HL-60/S4 treated with retinoic acid at 250 ng/mL for 4 days and 3 days (cell line): ENCODE data around the gene RIBC1.
"Not testable (repeated sequence)": the region's sequence is repeated elsewhere in the genome, so short reads cannot be mapped to it uniquely, and the experiment has no call there.

Experiments used
- in situ Hi-C: fragments of 300-500 bp; cut with MboI; formaldehyde crosslinking; loops from 2 replicates; pipeline ENCODE4 v1.7.0; 2022; ENCODE audit warnings: low sequenced_read_pairs

The RIBC1 gene

DNA sequence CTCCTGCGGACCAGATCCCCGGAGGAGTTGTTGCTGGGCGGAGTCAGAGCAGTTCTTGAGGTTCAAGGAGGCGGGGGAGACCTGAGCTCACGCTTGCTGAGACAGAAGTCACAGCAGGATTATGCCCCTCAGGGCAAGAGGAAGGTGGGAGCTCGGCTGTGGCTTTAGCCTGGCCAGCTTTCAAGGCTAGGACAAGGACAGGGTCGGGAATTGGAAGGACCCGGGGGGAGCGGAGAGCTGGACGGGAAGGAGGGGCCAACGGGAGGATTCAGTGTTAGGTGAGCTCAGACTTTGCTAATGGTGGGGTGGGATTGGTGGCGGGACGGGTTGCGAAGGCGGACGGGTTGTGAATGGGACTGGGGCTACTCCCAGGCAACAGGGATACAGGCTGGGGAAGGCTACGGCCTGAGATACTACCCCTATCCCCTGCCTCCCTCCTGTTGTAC, at the start of gene RIBC1:
TSS of gene RIBC1 (plus strand) at position 13 of the 446 bp plus-strand sequence. CDS start 3,404 bp downstream, outside the sequence.
- in situ Hi-C loops, result no loop called here

- in situ Hi-C loops, result no loop called here
These were observed 49.4 kb upstream of the RIBC1 start for GRCh38 chrX:53373307-53373706.

DNA sequence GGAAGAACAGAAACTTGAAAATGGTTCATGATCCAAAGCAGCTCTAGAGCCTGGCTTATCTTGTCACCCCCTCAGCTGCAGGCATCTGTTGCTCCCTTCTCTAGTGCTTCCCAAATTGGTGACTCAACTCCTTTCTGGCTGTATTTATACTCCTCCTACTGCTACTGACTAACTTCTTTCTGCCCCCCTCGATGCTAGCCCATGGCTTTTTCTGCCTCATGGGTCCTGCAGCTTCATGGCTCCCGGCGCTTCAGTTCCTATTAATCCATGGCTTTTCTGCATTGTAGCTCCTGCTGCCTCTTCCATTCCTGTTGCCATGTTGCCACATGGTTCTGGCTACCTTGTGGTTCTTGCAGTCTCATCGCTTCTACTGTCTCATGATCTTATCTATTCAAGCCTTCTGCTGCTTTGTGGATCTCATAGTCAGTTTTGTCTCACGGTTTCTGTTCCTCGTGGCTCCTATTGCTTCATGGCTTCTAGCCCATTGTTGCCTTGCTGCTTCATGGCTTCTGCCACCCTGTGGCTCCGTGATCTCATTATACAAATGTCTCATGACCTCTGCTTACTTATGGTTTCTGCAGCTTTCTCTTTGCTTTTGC, 48.4 kb upstream of the RIBC1 start:
- in situ Hi-C loops, result no loop called here

DNA sequence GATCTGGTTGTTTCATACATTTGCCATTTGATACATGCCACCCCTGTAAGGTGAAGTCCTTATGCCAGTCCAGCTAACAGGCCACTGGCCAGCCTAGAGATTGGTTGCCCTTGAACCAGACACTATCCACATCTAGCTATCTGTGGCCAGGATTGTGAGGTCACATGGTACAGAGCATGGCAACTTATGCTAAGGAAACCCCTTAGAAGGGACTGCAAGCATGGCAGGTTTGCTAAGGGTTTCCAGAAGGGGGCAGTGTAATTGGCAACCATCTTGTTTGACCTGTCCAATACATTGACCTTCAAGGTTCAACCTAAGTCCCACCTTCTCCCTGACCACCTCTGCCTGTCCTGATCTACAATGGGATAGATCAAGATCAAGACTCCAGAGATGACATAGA, 47.8 kb upstream of the RIBC1 start:
- in situ Hi-C loops, result no loop called here

DNA sequence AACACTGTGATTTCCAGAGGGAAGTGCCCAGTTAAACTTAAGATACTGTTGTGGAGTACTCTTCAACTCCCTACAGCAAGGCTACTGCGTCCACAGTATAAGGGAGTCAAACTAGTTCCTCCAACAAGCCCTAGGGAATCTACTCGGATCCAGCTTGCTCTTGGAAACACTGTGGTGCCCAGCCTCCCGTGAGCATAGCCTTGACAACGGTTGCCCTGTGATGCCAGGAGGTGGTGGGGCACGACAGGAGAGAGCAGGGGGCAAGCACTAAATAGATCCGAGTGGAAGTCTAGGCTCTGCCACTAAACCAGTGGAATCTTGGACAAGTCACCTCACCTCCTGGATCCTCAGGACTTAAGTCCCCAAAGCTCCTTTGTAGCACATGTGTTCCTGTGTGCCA, 45.8 kb upstream of the RIBC1 start:
- in situ Hi-C loops, result no loop called here

DNA sequence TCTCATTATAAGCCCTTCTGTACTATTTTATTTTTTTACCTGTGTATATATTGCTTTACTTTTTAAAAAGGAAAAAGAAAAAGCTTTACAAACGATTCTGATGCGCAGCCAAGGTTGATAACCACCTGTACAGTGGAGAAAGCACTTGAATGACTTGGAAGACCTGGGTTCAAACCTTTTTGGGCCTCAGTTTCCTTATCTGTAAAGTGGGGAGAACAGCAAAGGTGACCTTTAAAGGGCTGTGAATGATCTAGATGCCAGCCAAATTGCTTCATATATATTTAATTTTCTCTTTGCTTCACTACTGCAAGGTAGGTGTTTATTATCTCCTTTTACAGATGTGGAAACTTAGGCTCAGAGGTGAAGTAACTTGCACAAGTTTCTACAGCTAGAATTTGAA, 45.2 kb upstream of the RIBC1 start:
- in situ Hi-C loops, result no loop called here

- in situ Hi-C loops, result no loop called here
These were observed 43.5 kb upstream of the RIBC1 start for GRCh38 chrX:53379008-53379710.

DNA sequence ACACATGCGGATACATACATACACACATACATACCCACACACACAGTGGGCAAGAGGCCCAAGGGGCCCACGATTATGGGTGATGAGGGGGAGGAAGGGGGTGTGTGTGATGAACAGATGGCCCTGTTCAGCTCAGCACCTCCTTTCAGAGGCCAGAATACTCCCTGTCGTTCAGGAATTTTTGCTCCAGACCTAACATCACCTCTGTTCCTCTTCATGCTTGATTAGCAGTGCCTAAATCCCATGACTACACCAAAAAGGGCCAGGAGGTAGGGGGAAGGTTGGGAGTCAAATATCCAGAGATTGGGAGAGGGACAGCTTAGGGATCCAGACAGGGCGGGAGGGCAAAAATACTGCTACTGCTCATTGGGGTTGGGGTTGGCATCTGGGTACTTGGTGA, 42.9 kb upstream of the RIBC1 start:
- in situ Hi-C loops, result no loop called here

- in situ Hi-C loops, result no loop called here
These were observed 39.1 kb upstream of the RIBC1 start for GRCh38 chrX:53383376-53384076.

DNA sequence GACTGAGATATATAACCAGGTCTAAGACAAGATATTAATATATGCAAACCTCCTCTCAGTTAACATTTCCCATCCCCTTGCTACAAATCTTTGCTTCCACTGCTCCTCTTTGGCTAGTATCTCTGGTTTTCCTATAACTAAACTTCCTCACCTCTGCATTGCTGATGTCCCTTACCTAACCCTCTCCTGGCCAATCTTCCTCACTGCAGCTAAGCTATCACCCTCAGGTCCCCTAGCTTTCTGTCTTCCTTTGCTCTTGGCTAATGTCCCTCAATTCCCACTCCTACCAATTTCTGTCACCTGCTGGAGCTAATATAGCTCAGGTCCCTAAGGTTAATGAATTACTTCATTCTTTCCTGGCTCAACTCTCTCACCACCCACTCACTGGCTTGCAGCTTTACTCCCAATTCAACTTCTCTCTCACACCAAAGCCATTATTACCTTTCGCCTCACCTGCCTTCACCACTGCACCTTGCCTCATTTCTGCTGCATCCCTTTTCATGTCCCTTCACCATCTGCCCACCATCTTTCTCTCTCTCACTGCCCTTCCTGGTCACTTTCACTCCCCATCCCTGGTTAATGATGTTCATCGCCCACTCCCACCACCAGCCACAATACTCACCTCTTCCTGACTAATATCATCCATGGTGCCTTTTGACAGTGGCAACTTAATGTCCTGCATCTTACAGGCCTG, 26.9 kb upstream of the RIBC1 start:
- in situ Hi-C loops, result no loop called here

DNA sequence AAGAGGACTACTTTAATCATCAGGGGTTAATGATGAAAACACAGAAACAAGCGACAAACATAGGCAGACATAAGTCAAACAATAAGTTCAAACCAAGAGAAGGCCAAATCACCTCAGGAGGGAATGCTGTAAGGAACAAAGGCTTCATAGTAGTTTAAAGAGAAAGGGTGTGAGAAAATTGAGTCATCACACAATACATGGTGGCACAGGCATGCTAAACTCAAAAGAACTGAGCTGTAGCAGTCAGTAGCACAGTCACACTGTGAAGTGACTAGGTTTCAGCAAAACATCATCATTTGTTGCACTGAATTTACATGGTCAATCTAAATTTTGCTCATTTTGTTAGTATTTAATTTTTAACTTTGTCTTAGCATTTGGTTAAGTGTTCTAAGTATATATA, 24.5 kb upstream of the RIBC1 start:
- in situ Hi-C loops, result no loop called here

GRCh38 chrX:53403535-53403934, 19.1 kb upstream of the RIBC1 start:
- in situ Hi-C loops, result no loop called here

DNA sequence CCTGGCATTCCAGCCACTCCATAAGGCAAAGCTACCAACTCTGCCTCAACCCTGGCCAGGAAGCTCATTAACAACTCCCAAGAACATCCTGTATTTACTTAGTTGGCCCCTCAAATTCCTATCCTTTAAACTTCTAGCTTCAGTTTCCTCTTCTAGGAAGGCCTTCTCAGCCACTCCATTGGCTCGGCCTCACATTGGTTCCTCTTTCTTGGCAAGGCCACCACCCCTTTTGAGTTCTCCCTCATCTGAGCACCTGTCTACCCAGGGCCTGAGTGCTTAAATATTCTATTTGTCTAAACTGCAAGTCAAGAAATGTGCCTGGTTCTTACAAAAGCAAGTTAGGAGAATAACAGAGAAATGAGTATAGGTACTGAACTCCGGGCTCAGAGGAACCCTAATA, 10.2 kb upstream of the RIBC1 start:
- in situ Hi-C loops, result no loop called here

DNA sequence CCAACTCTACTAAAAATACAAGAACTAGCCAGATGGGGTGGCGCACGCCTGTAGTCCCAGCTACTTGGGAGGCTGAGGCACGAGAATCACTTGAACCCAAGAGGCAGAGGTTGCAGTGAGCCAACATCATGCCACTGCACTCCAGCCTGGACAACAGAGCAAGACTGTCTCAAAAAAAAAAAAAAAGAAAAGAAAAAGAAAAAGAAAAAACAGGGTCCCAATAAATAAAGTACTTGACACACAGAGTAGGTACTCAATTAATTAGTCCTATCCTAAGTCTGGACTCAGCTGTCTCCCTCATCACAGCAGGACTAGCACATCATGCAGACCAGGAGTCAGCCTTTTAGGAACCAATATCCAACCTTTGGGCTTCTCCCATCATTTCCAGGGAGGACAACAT, 2.3 kb upstream of the RIBC1 start:
- in situ Hi-C loops, result not testable (repeated sequence)

DNA sequence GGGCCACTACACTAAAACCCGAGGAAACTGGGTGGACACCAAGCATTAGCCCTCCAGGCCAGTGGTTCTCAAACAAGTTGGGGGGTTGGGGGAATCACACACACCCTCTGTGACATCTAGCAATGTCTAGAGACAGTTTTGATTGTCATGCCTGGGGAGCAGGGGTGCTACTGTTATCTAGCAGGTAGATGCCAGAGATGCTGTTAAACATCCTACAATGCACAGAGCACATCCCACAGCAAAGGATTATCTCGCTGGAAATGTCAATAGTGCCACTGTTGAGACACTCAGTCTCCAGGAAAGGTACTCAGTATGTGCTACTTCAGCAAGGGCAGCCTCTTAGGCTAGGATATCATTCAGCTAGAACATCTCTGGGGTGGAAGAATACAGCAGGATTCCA, 1.5 kb upstream of the RIBC1 start:
- in situ Hi-C loops, result no loop called here

DNA sequence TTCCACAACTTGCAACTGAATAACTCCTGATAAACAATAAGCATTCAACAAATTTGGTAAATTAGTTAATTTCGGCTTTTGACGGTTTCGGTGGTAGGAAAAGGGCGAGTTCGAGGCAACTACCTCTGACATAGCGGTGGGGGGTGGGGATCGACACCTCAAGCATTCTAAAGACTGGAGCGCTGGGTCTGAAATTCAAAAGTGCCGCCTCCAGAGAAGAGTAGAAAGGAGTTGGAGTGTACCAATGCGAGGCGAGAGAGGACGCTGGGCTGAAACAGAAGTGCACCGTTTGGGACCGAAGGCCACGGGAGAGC, 944 bp upstream of the RIBC1 start:
- in situ Hi-C loops, result no loop called here

- in situ Hi-C loops, result no loop called here
These were observed 400 bp upstream of the RIBC1 start, which contains the start of gene SMC1A for GRCh38 chrX:53422086-53422860. SMC1A (minus strand) TSS chrX:53422654; CDS start chrX:53422600, 54 bp downstream.

- in situ Hi-C loops, result loop anchor here (10.0 kb wide), 1 partner anchor 115 kb away; no protein-coding TSS in a partner anchor
These were observed 7.1 kb downstream of the RIBC1 start for GRCh38 chrX:53429755-53430154.

GRCh38 chrX:53430231-53430630, 7.6 kb downstream of the RIBC1 start:
- in situ Hi-C loops, result loop anchor here (10.0 kb wide), 1 partner anchor 115 kb away; no protein-coding TSS in a partner anchor
